IPS-18a (cell line): ENCODE results near the gene SLCO3A1.

Experiments
- H3K27ac ChIP-seq: one replicate; pipeline ENCODE4 v1.5.1; 2013; ENCODE audit warnings: low read length
- H3K27me3 ChIP-seq: one replicate; pipeline ENCODE4 v1.6.1; 2013; ENCODE audit warnings: mild to moderate bottlenecking, low read length; ENCODE audit not compliant: control insufficient read depth, insufficient read depth
- H3K36me3 ChIP-seq: one replicate; pipeline ENCODE4 v1.6.1; 2013; ENCODE audit warnings: low read depth, low read length; ENCODE audit not compliant: control insufficient read depth
- H3K4me1 ChIP-seq: one replicate; pipeline ENCODE4 v1.6.1; 2013; ENCODE audit warnings: low read depth, low read length; ENCODE audit not compliant: control insufficient read depth
- H3K4me3 ChIP-seq: one replicate; pipeline ENCODE4 v1.5.1; 2013; ENCODE audit warnings: low read length
- H3K9ac ChIP-seq: one replicate; pipeline ENCODE4 v1.6.1; 2013; ENCODE audit warnings: mild to moderate bottlenecking, low read length, moderate library complexity
- H3K9me3 ChIP-seq: one replicate; pipeline ENCODE4 v1.6.1; 2013; ENCODE audit warnings: low read depth, low read length; ENCODE audit not compliant: control insufficient read depth

SLCO3A1 gene

DNA sequence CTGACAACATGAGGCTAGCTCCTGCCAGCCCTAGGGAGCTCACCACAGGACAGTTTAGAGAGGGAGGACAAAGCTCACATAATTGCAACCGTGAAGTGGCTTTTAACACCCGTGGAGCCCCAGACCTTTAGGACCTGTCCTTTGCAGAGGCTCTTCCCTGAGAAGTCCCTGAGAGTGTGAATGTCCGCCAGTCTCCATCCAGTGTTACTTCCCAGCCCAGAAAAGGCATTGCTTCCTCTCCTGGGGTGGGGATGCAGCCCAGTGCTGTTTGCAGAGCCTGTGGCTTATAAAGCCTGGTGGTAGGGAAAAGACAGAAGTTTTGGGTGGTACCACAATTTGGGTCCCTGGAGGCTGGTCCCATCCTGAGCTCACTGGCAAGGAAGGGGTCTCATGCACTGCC lies 182.0 kb downstream of the SLCO3A1 start:
- H3K27ac ChIP-seq: no peak overlapping the region

DNA sequence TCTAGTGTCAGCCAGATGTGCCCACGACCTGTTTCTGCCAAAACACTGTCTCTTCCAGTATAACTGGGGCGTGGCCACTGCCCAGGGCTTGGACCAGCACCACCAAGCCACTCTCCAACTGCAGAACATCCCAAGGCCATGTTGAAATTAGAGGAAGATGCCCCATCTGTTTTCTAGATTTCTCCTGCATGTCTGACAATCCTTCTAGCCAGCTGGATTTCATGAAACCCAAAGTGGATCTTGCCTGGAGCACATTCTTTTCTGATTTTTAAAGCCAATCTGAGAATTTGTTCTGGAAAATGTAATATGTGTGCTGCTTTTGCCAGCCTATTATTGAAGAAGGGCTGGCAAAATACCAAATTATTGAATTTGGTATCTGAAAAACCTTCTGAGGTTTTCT lies 182.5 kb downstream of the SLCO3A1 start:
- Histone ChIP-seq H3K9me3 (no peaks in the 10 kb centered on the region), H3K4me1 (peaks cover 16% of the 10 kb centered on the region), H3K27me3 (no peaks in the 10 kb centered on the region), H3K9ac (no peak overlapping the region), H3K4me3 (no peak overlapping the region), H3K27ac (no peak overlapping the region), H3K36me3 (no peaks in the 10 kb centered on the region)

More for the DNA sequence above, 182.0 kb downstream of the SLCO3A1 start:
- Histone ChIP-seq H3K4me3 (no peak overlapping the region), H3K9ac (no peak overlapping the region), H3K4me1 (peaks cover 19% of the 10 kb centered on the region), H3K36me3 (no peaks in the 10 kb centered on the region), H3K27me3 (no peaks in the 10 kb centered on the region), H3K9me3 (no peaks in the 10 kb centered on the region)

DNA sequence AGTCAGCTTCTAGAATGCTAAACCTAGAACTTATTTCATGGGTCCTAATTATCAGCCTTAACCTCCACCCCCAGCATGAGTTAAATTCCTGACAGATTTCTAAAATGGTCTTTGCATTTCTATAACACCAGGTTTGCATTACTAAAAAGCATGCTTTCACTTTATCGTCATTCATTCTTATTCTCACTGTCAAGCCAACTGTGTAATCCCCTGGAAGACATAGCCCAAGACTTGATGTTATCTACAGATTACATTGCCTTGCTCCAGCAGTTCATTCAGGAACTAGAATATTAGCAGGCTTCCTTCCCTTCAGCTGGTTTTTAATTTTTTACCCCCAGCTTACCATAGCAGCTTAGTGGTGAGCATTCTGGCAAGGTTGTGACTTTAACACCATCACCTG lies 184.0 kb downstream of the SLCO3A1 start:
- Histone ChIP-seq H3K4me3 (no peak overlapping the region), H3K27me3 (no peaks in the 10 kb centered on the region), H3K4me1 (peaks cover 9% of the 10 kb centered on the region), H3K9ac (no peak overlapping the region), H3K36me3 (no peaks in the 10 kb centered on the region), H3K9me3 (no peaks in the 10 kb centered on the region), H3K27ac (no peak overlapping the region)

- H3K27ac ChIP-seq: no peak overlapping the region
- no peak overlapping the region for H3K9ac ChIP-seq
- no peak overlapping the region for H3K4me3 ChIP-seq
- H3K4me1 ChIP-seq: peaks cover 6% of the 10 kb centered on the region
- H3K9me3 ChIP-seq: no peaks in the 10 kb centered on the region
- H3K27me3 ChIP-seq: no peaks in the 10 kb centered on the region
- H3K36me3 ChIP-seq: no peaks in the 10 kb centered on the region
These were observed 186.8 kb downstream of the SLCO3A1 start for GRCh38 chr15:92040350-92040749.

- no peak overlapping the region for H3K9ac ChIP-seq
- H3K4me1 ChIP-seq: peaks cover 6% of the 10 kb centered on the region
- H3K27me3 ChIP-seq: no peaks in the 10 kb centered on the region
- no peaks in the 10 kb centered on the region for H3K9me3 ChIP-seq
- H3K27ac ChIP-seq: no peak overlapping the region
- no peak overlapping the region for H3K4me3 ChIP-seq
- no peaks in the 10 kb centered on the region for H3K36me3 ChIP-seq
These were observed 187.9 kb downstream of the SLCO3A1 start for GRCh38 chr15:92041371-92041770.

DNA sequence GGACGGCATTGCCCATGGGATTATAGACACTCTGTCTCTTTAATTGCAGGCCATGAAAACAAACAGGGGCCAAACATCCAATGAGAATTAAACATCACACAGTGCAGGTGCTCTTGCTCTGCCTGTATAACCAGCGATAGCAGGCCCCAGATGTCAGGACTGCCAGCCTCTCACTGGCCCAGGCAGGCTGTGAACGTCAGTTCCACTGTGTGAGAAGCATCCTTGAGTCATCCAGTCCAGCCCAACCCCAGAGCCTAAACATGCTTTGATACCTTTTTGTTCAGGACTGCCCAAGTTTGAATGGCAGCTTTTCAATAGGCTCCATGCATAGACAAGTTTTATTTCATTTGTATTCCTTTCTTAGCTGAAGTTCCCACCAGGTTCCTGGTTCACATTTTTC lies 189.8 kb downstream of the SLCO3A1 start:
- Histone ChIP-seq H3K4me1 (no peaks in the 10 kb centered on the region), H3K27ac (no peak overlapping the region), H3K9ac (no peak overlapping the region), H3K9me3 (no peaks in the 10 kb centered on the region), H3K27me3 (no peaks in the 10 kb centered on the region), H3K36me3 (no peaks in the 10 kb centered on the region), H3K4me3 (no peak overlapping the region)

DNA sequence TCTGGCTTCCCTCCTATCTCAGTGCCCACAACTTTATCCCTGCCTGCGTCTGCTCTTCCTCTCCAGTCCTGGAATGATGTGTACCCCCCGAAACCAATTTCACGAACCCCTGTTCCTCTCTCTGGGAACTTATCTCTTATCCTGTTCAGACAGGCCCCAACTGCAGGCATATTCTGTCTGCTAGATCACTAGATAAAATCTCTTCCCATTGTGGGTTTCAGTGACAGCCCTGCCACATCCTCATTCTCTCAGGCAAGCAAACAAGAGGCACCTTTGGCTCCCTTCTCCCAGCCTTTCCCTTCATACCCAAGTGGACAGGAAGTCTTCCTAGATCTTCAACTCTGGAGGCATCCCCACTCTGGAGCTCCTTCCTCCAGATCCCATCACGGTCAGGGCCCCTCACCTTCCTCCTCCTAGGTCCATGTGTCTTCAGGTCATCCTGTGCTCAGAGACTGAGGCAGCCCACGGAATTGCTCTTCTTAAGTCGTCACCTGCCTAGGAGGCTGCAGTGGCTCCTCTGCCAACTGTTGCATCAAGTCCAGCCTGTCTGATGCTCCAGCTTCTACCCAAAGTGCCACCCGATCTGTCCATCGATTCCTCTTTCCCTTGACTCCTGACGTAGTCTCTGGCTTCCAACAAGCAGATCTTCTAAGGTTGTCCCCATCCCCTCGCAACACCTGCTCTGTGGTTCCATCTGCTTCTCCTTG lies 190.8 kb downstream of the SLCO3A1 start:
- no peaks in the 10 kb centered on the region for H3K36me3 ChIP-seq
- H3K4me3 ChIP-seq: no peak overlapping the region
- H3K9ac ChIP-seq: no peak overlapping the region
- H3K9me3 ChIP-seq: no peaks in the 10 kb centered on the region
- H3K27me3 ChIP-seq: no peaks in the 10 kb centered on the region
- H3K4me1 ChIP-seq: no peaks in the 10 kb centered on the region
- H3K27ac ChIP-seq: no peak overlapping the region

GRCh38 chr15:92047900-92048299 lies 194.4 kb downstream of the SLCO3A1 start:
- H3K9ac ChIP-seq: no peak overlapping the region
- H3K9me3 ChIP-seq: no peaks in the 10 kb centered on the region
- no peak overlapping the region for H3K27ac ChIP-seq
- no peaks in the 10 kb centered on the region for H3K27me3 ChIP-seq
- no peak overlapping the region for H3K4me3 ChIP-seq
- no peaks in the 10 kb centered on the region for H3K4me1 ChIP-seq
- no peaks in the 10 kb centered on the region for H3K36me3 ChIP-seq

- H3K27me3 ChIP-seq: no peaks in the 10 kb centered on the region
- no peak overlapping the region for H3K4me3 ChIP-seq
- H3K9ac ChIP-seq: no peak overlapping the region
- no peaks in the 10 kb centered on the region for H3K9me3 ChIP-seq
- H3K27ac ChIP-seq: no peak overlapping the region
- no peaks in the 10 kb centered on the region for H3K4me1 ChIP-seq
- no peaks in the 10 kb centered on the region for H3K36me3 ChIP-seq
These were observed 195.2 kb downstream of the SLCO3A1 start for GRCh38 chr15:92048739-92049138.

DNA sequence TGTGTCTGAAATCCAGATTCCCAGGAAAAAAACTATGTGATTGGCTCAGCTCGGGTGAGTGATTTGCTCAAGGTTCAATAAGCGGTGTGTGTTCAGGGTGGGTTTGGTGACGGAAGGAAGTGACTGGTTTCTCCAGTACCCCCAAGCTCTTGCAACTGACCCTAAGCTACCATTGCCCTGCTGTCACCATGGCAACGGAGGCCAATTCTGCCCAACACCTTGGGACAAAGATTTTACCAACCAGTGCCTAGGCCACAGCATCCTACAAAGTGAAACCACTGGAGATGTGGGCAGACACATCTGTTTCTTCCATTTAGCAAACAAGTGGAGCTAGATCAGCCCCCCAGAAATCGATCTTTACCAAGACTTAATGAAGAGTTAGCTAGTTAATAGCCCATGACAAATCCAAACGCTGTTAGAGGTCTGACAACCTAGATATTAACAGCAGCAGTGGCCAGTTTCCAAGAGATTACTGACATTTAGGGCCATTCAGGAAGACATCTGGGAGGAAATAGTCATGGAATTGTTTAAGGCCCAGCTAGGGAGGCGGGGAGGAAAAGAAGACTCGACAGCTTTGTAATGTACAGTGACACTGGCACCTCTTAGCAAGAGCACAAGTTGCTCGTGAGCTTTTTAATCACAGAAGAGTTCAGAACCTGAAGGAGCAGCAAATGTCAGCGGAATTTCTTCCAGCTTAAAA lies 195.9 kb downstream of the SLCO3A1 start:
- Histone ChIP-seq H3K9me3 (no peaks in the 10 kb centered on the region), H3K4me3 (no peak overlapping the region), H3K27me3 (no peaks in the 10 kb centered on the region), H3K4me1 (no peaks in the 10 kb centered on the region), H3K36me3 (no peaks in the 10 kb centered on the region), H3K9ac (no peak overlapping the region), H3K27ac (no peak overlapping the region)

DNA sequence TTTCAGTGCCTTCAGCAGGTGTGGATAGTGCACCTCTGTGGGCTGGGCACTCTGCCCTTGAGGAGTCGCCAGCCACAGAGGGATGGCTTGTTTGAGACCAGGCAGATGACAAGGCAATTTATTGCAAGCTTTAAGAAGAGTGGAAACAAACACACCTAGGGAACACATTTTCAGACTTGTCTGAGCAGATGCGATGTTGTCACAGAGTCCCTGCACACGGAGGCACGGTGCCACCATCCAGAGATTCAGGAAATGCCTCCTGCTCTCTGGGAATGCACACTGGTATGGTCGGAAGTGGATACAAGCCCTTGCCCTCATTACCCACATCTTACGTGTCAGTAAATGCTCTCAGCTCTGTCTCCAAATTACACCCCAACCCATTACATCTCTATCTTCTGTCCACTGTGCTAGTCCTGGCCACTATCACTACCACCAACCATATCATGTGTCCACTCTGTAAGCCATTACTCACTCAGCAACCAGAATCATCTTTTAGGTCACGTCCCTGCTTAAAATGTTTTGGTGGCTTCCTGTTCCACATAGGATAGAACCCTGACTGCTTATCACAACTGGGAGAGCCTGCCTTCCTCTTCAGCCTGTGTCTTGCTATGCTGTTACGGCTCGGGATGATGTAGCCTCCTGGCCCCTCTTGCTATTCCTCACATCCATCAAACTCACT lies 196.9 kb downstream of the SLCO3A1 start:
- no peaks in the 10 kb centered on the region for H3K27me3 ChIP-seq
- H3K9ac ChIP-seq: no peak overlapping the region
- H3K27ac ChIP-seq: no peak overlapping the region
- no peaks in the 10 kb centered on the region for H3K4me1 ChIP-seq
- no peaks in the 10 kb centered on the region for H3K36me3 ChIP-seq
- no peak overlapping the region for H3K4me3 ChIP-seq
- H3K9me3 ChIP-seq: no peaks in the 10 kb centered on the region
